SK-N-SH treated with all-trans-retinoic acid at 6 μM for 48 hours (cell line): ENCODE measurements around the gene WDR13.

Experiments used
- ATAC-seq: fragments of 200-7000 bp; cut with Tn5 transposase; 3 replicates; pipeline ENCODE4 v1.9.1; 2020; ENCODE audit warnings: mild to moderate bottlenecking, moderate library complexity
- ARNTL ChIP-seq: fragments of 450-650 bp; formaldehyde crosslinking; IDR thresholded peaks from 2 replicates; pipeline ENCODE4 v1.5.0; 2020; ENCODE audit warnings: low read depth, mild to moderate bottlenecking, moderate library complexity, borderline replicate concordance
- BACH2 ChIP-seq: fragments of 250-450 bp; sonication (Bioruptor Pico); IDR thresholded peaks from 2 replicates; pipeline ENCODE4 v1.9.0; 2021; ENCODE audit warnings: mild to moderate bottlenecking, borderline replicate concordance
- CREB5 ChIP-seq: fragments of 250-450 bp; sonication (Bioruptor Pico); IDR thresholded peaks from 2 replicates; pipeline ENCODE4 v1.5.1; 2020; ENCODE audit warnings: low read depth, mild to moderate bottlenecking, moderate library complexity
- CSDC2 ChIP-seq: fragments of 250-450 bp; sonication (Bioruptor Pico); IDR thresholded peaks from 2 replicates; pipeline ENCODE4 v1.5.0; 2020; ENCODE audit warnings: mild to moderate bottlenecking, moderate library complexity
- CSRNP3 ChIP-seq: fragments of 250-450 bp; sonication (Bioruptor Pico); IDR thresholded peaks from 2 replicates; pipeline ENCODE4 v1.5.1; 2021; ENCODE audit warnings: mild to moderate bottlenecking, moderate library complexity
- ESRRG ChIP-seq: fragments of 250-450 bp; sonication (Bioruptor Pico); IDR thresholded peaks from 2 replicates; pipeline ENCODE4 v1.6.1; 2021; ENCODE audit warnings: mild to moderate bottlenecking
- GLIS3 ChIP-seq: fragments of 250-450 bp; sonication (Bioruptor Pico); IDR thresholded peaks from 2 replicates; pipeline ENCODE4 v1.5.0; 2020; ENCODE audit warnings: mild to moderate bottlenecking, moderate library complexity
- ISL1 ChIP-seq: fragments of 250-450 bp; sonication (Bioruptor Pico); IDR thresholded peaks from 2 replicates; pipeline ENCODE4 v2.1.2; 2022; ENCODE audit warnings: mild to moderate bottlenecking, moderate library complexity
- OSR1 ChIP-seq: fragments of 250-450 bp; sonication (Bioruptor Pico); IDR thresholded peaks from 2 replicates; pipeline ENCODE4 v1.8.0; 2022; ENCODE audit warnings: moderate library complexity, mild to moderate bottlenecking, inconsistent platforms
- PATZ1 ChIP-seq: fragments of 250-450 bp; sonication (Bioruptor Pico); IDR thresholded peaks from 2 replicates; pipeline ENCODE4 v1.8.0; 2020; ENCODE audit warnings: mild to moderate bottlenecking, moderate library complexity, borderline replicate concordance
- POU6F1 ChIP-seq: fragments of 250-450 bp; sonication (Bioruptor Pico); IDR thresholded peaks from 2 replicates; pipeline ENCODE4 v1.8.0; 2021; ENCODE audit warnings: low read depth, mild to moderate bottlenecking, moderate library complexity, borderline replicate concordance
- PPARA ChIP-seq: fragments of 250-450 bp; sonication (Bioruptor Pico); IDR thresholded peaks from 2 replicates; pipeline ENCODE4 v1.5.0; 2020; ENCODE audit warnings: mild to moderate bottlenecking, borderline replicate concordance
- RARB ChIP-seq: fragments of 250-450 bp; sonication (Bioruptor Pico); IDR thresholded peaks from 2 replicates; pipeline ENCODE4 v1.8.0; 2021; ENCODE audit warnings: mild to moderate bottlenecking, moderate library complexity
- TCF4 ChIP-seq: fragments of 250-450 bp; sonication (Bioruptor Pico); IDR thresholded peaks from 2 replicates; pipeline ENCODE4 v1.8.0; 2021; ENCODE audit warnings: mild to moderate bottlenecking, moderate library complexity, borderline replicate concordance
- TOX ChIP-seq: fragments of 250-450 bp; sonication (Bioruptor Pico); IDR thresholded peaks from 2 replicates; pipeline ENCODE4 v1.8.0; 2021; ENCODE audit warnings: mild to moderate bottlenecking, moderate library complexity, borderline replicate concordance
- TSHZ2 ChIP-seq: fragments of 250-450 bp; sonication (Bioruptor Pico); IDR thresholded peaks from 2 replicates; pipeline ENCODE4 v1.5.0; 2020; ENCODE audit warnings: mild to moderate bottlenecking, moderate library complexity
- ZC3H10 ChIP-seq: fragments of 250-450 bp; sonication (Bioruptor Pico); IDR thresholded peaks from 2 replicates; pipeline ENCODE4 v1.5.1; 2021; ENCODE audit warnings: mild to moderate bottlenecking, moderate library complexity
- ZFP3 ChIP-seq: fragments of 250-450 bp; sonication (Bioruptor Pico); IDR thresholded peaks from 2 replicates; pipeline ENCODE4 v1.5.0; 2020; ENCODE audit warnings: mild to moderate bottlenecking, moderate library complexity
- ZFP30 ChIP-seq: fragments of 450-650 bp; formaldehyde crosslinking; IDR thresholded peaks from 2 replicates; pipeline ENCODE4 v1.5.0; 2022; ENCODE audit warnings: mild to moderate bottlenecking, moderate library complexity
- ZNF70 ChIP-seq: fragments of 450-650 bp; formaldehyde crosslinking; IDR thresholded peaks from 2 replicates; pipeline ENCODE4 v1.5.0; 2020; ENCODE audit warnings: mild to moderate bottlenecking, moderate library complexity
- ZNF8 ChIP-seq: fragments of 450-650 bp; formaldehyde crosslinking; IDR thresholded peaks from 2 replicates; pipeline ENCODE4 v1.5.0; 2020; ENCODE audit warnings: mild to moderate bottlenecking, moderate library complexity

The WDR13 gene

GRCh38 chrX:48613502-48614160 is 16.3 kb downstream of the WDR13 start:
- peak; percentile 28; the same call in 1 of the 3 replicates for ATAC-seq
- TF ChIP-seq GLIS3 (CRISPR knock-in tag) (no peak), ARNTL (no peak), TCF4 (CRISPR knock-in tag) (no peak), ZFP3 (CRISPR knock-in tag) (no peak), ZFP30 (no peak), TSHZ2 (CRISPR knock-in tag) (no peak), ISL1 (CRISPR knock-in tag) (no peak), POU6F1 (CRISPR knock-in tag) (no peak), CREB5 (CRISPR knock-in tag) (no peak), RARB (CRISPR knock-in tag) (no peak), CSRNP3 (no peak), ESRRG (CRISPR knock-in tag) (no peak)
- TF ChIP-seq, all 23 proteins: peak for 0

- no peak for ATAC-seq
- TF ChIP-seq CSRNP3 (no peak), ARNTL (no peak), ESRRG (CRISPR knock-in tag) (no peak), ZNF8 (CRISPR knock-in tag) (no peak), OSR1 (CRISPR knock-in tag) (no peak), ZNF70 (CRISPR knock-in tag) (no peak), ZC3H10 (CRISPR knock-in tag) (no peak), PPARA (CRISPR knock-in tag) (no peak), PATZ1 (no peak), TCF4 (CRISPR knock-in tag) (no peak), TOX (no peak), CSDC2 (no peak), GLIS3 (CRISPR knock-in tag) (no peak), BACH2 (CRISPR knock-in tag) (no peak)
Measured at GRCh38 chrX:48616576-48616975, 19.3 kb downstream of the WDR13 start.
